Measurements from ENCODE around the gene ADGRF1. TPM values are rescaled to one million over a fixed set of nuclear protein-coding genes. Genes with fewer than 3 reads are reported as not detected.
A peak's percentile ranks its signal among the peaks of the same experiment; 100 is the strongest.

Gene ADGRF1
- total RNA-seq, 1 donor from 2014 or later = not detected

GRCh38 chr6:47075741-47076421, 33.7 kb upstream of the ADGRF1 start:
- peaks cover under 1% of the 10 kb centered on the region for H3K27me3 Mint-ChIP-seq (ENCODE audit: unreplicated experiment)
- H3K4me1 Mint-ChIP-seq (ENCODE audit: unreplicated experiment) = no peaks in the 10 kb centered on the region

GRCh38 chr6:47075168-47075567, 33.0 kb upstream of the ADGRF1 start:
- no peaks in the 10 kb centered on the region for H3K4me1 Mint-ChIP-seq (ENCODE audit: unreplicated experiment)
- H3K27me3 Mint-ChIP-seq (ENCODE audit: unreplicated experiment) = no peaks in the 10 kb centered on the region
- no peaks in the 10 kb centered on the region for H3K9me3 Mint-ChIP-seq (ENCODE audit: unreplicated experiment)
- no peak for DNase-seq (ENCODE audit: low spot score)
- no peak overlapping the region for H3K27ac Mint-ChIP-seq (ENCODE audit: unreplicated experiment)
- H3K4me3 Mint-ChIP-seq (ENCODE audit: unreplicated experiment) = no peak overlapping the region
- no peaks in the 10 kb centered on the region for H3K36me3 Mint-ChIP-seq (ENCODE audit: low read depth, unreplicated experiment)
- TF ChIP-seq CTCF (IDR thresholded peaks at IDR 0.05; ENCODE audit: unreplicated experiment) = no peak

More at GRCh38 chr6:47075741-47076421, 33.7 kb upstream of the ADGRF1 start:
- Mint-ChIP-seq H3K4me3 (ENCODE audit: unreplicated experiment) (no peak overlapping the region), H3K36me3 (ENCODE audit: low read depth, unreplicated experiment) (no peaks in the 10 kb centered on the region), H3K27ac (ENCODE audit: unreplicated experiment) (no peak overlapping the region), H3K9me3 (ENCODE audit: unreplicated experiment) (no peaks in the 10 kb centered on the region)
- TF ChIP-seq CTCF (IDR thresholded peaks at IDR 0.05; ENCODE audit: unreplicated experiment) = no peak
- DNase-seq (ENCODE audit: low spot score) = no peak

DNA sequence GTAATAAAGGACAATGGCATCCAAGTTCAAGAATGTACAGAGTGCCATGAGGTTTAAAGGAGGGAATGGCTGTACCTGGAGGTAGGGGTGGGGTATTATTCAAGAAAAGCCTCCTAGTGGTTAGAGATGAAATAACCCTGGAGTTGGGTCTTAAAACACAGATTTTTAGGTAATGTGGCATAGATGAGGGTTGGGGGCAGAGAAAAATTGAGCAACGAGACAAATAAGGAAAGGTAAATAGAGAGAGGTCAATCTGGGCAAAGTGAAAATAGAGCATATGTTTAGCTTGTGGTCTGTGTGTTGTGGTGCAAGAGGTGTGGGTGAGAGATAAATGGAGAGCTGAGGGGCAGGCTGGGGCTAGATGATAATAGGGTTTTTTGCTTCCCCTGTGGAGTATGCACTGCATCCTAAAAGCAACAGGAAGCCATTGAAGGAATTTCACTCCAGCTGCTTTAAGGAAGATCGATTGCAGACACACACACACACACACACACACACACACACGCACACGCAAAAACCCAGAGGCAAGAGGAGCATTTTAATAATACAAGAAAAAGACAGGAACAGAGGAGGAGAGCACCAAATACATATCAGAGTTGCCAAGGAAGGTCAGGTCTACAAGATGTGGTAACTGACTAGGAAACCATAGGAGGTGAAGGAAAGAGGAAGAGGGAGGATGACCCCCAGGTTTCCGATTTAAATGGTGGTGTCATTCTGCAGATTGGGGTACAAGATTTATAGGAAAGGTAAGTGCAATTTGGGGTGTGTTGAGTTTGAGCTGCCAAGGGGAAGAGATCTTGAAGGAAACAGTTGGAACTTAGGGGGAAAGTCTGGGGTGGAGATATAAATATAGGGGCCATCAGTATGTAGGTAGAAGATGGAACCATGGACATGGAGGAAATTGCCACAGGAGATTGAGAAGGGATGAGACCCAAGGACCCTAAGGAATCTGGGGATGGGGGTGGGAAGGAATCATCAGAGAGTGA, 31.3 kb upstream of the ADGRF1 start:
- H3K9me3 Mint-ChIP-seq (ENCODE audit: unreplicated experiment) = no peaks in the 10 kb centered on the region
- DNase-seq (ENCODE audit: low spot score) = no peak
- H3K36me3 Mint-ChIP-seq (ENCODE audit: low read depth, unreplicated experiment) = no peaks in the 10 kb centered on the region
- TF ChIP-seq CTCF (IDR thresholded peaks at IDR 0.05; ENCODE audit: unreplicated experiment) = peak; percentile 64
- H3K4me3 Mint-ChIP-seq (ENCODE audit: unreplicated experiment) = no peak overlapping the region
- no peaks in the 10 kb centered on the region for H3K27me3 Mint-ChIP-seq (ENCODE audit: unreplicated experiment)
- H3K27ac Mint-ChIP-seq (ENCODE audit: unreplicated experiment) = no peak overlapping the region
- no peaks in the 10 kb centered on the region for H3K4me1 Mint-ChIP-seq (ENCODE audit: unreplicated experiment)

- no peaks in the 10 kb centered on the region for H3K36me3 Mint-ChIP-seq (ENCODE audit: low read depth, unreplicated experiment)
- no peaks in the 10 kb centered on the region for H3K4me1 Mint-ChIP-seq (ENCODE audit: unreplicated experiment)
- H3K4me3 Mint-ChIP-seq (ENCODE audit: unreplicated experiment) = no peak overlapping the region
- no peak for DNase-seq (ENCODE audit: low spot score)
- H3K27ac Mint-ChIP-seq (ENCODE audit: unreplicated experiment) = no peak overlapping the region
- no peaks in the 10 kb centered on the region for H3K9me3 Mint-ChIP-seq (ENCODE audit: unreplicated experiment)
- no peaks in the 10 kb centered on the region for H3K27me3 Mint-ChIP-seq (ENCODE audit: unreplicated experiment)
- no peak for TF ChIP-seq CTCF (IDR thresholded peaks at IDR 0.05; ENCODE audit: unreplicated experiment)
Measured at GRCh38 chr6:47072667-47073066, 30.5 kb upstream of the ADGRF1 start.

Data from endothelial cell (in vitro differentiated cells).